COLO668 (cell line): ENCODE data around the gene SIRT3.
"Not testable (repeated sequence)": the region's sequence is repeated elsewhere in the genome, so short reads cannot be mapped to it uniquely, and the experiment has no call there.

Experiments used
- DNase-seq: peaks from one replicate; lab custom pipeline; 2025; ENCODE audit not compliant: unreplicated experiment; lab: John Stamatoyannopoulos, UW

Gene SIRT3

GRCh38 chr11:180242-180641, 55.9 kb downstream of the SIRT3 start:
- DNase-seq: not testable (repeated sequence)
